HepG2 (cell line): ENCODE measurements around the gene SEC14L1. TPM values are rescaled to one million over a fixed set of nuclear protein-coding genes. Genes with fewer than 3 reads are reported as not detected.

ENCODE experiments used
- ATF2 ChIP-seq: sonication (generic); formaldehyde crosslinking; IDR thresholded peaks from 2 replicates; pipeline ENCODE4 v1.4.0; 2020; ENCODE audit warnings: missing genetic modification reagents
- ATF6 ChIP-seq: sonication (generic); formaldehyde crosslinking; conservative IDR thresholded peaks from 2 replicates; pipeline ENCODE4 v1.4.0; 2020; ENCODE audit warnings: missing genetic modification reagents
- BRCA1 ChIP-seq: sonication (generic); formaldehyde crosslinking; IDR thresholded peaks from 2 replicates; pipeline ENCODE4 v1.4.0; 2020; ENCODE audit warnings: missing genetic modification reagents
- DRAP1 ChIP-seq: IDR thresholded peaks from 2 replicates; pipeline ENCODE4 v1.6.1; 2016; ENCODE audit warnings: missing genetic modification reagents, missing compliant biosample characterization
- FOXA1 ChIP-seq, 2 experiments: fragments of 450-650 bp in 1 of 2; sonication (generic) in 1 of 2; formaldehyde crosslinking in 1 of 2; IDR thresholded peaks; 2 replicates each; pipeline versions ENCODE4 v1.4.0 to v1.6.1; 2016 to 2020; ENCODE audit warnings: missing genetic modification reagents in 1 of 2
- KDM5B ChIP-seq: sonication (generic); formaldehyde crosslinking; IDR thresholded peaks from 2 replicates; pipeline ENCODE4 v1.4.0; 2020; ENCODE audit warnings: missing genetic modification reagents, mild to moderate bottlenecking, borderline replicate concordance
- KDM6A ChIP-seq: IDR thresholded peaks from 2 replicates; pipeline ENCODE4 v1.6.1; 2016; ENCODE audit warnings: low read depth
- KLF11 ChIP-seq: IDR thresholded peaks from 2 replicates; pipeline ENCODE4 v1.6.1; 2016; ENCODE audit warnings: missing compliant biosample characterization
- PATZ1 ChIP-seq: sonication (generic); formaldehyde crosslinking; IDR thresholded peaks from 2 replicates; pipeline ENCODE4 v1.4.0; 2020; ENCODE audit warnings: missing genetic modification reagents
- PCBP1 ChIP-seq: fragments of 200-400 bp; formaldehyde crosslinking; IDR thresholded peaks from 2 replicates; pipeline ENCODE4 v1.6.1; 2017; ENCODE audit warnings: mild to moderate bottlenecking, low read depth, low read length, borderline replicate concordance
- PHF5A ChIP-seq: IDR thresholded peaks from one replicate; pipeline ENCODE4 v1.6.1; 2018; ENCODE audit warnings: low read depth, missing genetic modification reagents; ENCODE audit not compliant: unreplicated experiment
- POGZ ChIP-seq: sonication (generic); formaldehyde crosslinking; IDR thresholded peaks from 2 replicates; pipeline ENCODE4 v1.4.0; 2020; ENCODE audit warnings: mild to moderate bottlenecking, missing genetic modification reagents
- ZHX2 ChIP-seq, 2 experiments: sonication (generic) in 1 of 2; formaldehyde crosslinking in 1 of 2; IDR thresholded peaks; 2 replicates each; pipeline versions ENCODE4 v1.6.1 to v1.9.0; 2014 to 2022; ENCODE audit warnings: antibody characterized with exemption in 1 of 2, borderline replicate concordance in 1 of 2, inconsistent platforms in 1 of 2, low read depth in 1 of 2, missing genetic modification reagents in 1 of 2
- ZNF136 ChIP-seq: sonication (generic); formaldehyde crosslinking; IDR thresholded peaks from 2 replicates; pipeline ENCODE4 v1.8.1; 2022; ENCODE audit warnings: low read depth, mild to moderate bottlenecking, moderate library complexity, missing genetic modification reagents
- ZNF414 ChIP-seq: sonication (generic); formaldehyde crosslinking; IDR thresholded peaks from 2 replicates; pipeline ENCODE4 v1.5.0; 2020; ENCODE audit warnings: missing genetic modification reagents
- polyA plus RNA-seq, 8 experiments: library from polyadenylated mRNA; depleted of rRNA in 3 of 8; stranded (reverse) in 7 of 8; unstranded in 1 of 8; fragments of >200 nt; fragmentation: Illumina TruSeq in 4 of 8; extraction: Trizol in 4 of 8; gene quantifications; 2 replicates each; pipeline versions ENCODE4 v1.2.1 to v1.2.3, GENCODE V29; 2011 to 2016; ENCODE audit warnings: low read depth in 4 of 8, missing spikeins in 1 of 8, mixed read lengths in 1 of 8; ENCODE audit not compliant: insufficient read depth in 1 of 8
- total RNA-seq, 5 experiments: library from RNA; depleted of rRNA; stranded (reverse); fragments of >200 nt; fragmentation: Illumina TruSeq; extraction: Trizol; gene quantifications; 2 replicates each; pipeline ENCODE4 v1.2.3, GENCODE V29; 2016; ENCODE audit warnings: low read depth in 1 of 5

SEC14L1 gene
- total and polyA plus RNA-seq, 2 of the 13 experiments (the other 11 are each of a cell fraction or from before 2014, with no cell fraction given): 26.3 to 43.9 TPM

- 0 out of 2 replicates have a peak, but pooled peaks have one; percentile 57 for TF ChIP-seq KLF11 (CRISPR knock-in tag)
- no peak for TF ChIP-seq PCBP1
- no peak for TF ChIP-seq FOXA1 (IDR thresholded peaks at IDR 0.05)
- TF ChIP-seq FOXA1 (CRISPR knock-in tag; IDR thresholded peaks at IDR 0.05): no peak
- no peak for TF ChIP-seq BRCA1 (CRISPR knock-in tag)
- no peak for TF ChIP-seq KDM5B (CRISPR knock-in tag)
- no peak; the same call in 1 of the 2 replicates for TF ChIP-seq DRAP1 (CRISPR knock-in tag)
- no peak for TF ChIP-seq ATF6 (CRISPR knock-in tag)
- TF ChIP-seq ZNF136: no peak
- no peak for TF ChIP-seq PHF5A (CRISPR knock-in tag)
- no peak; the same call in 1 of the 2 replicates for TF ChIP-seq PATZ1 (CRISPR knock-in tag)
- TF ChIP-seq ATF2 (CRISPR knock-in tag): peak; percentile 57; the same call in 1 of the 2 replicates
- TF ChIP-seq ZHX2 (IDR thresholded peaks at IDR 0.05; ENCODE audit: low read depth): no peak
- no peak for TF ChIP-seq ZHX2 (CRISPR knock-in tag; IDR thresholded peaks at IDR 0.05; ENCODE audit: borderline replicate concordance)
- TF ChIP-seq ZNF414 (CRISPR knock-in tag): no peak
- TF ChIP-seq POGZ (CRISPR knock-in tag): peak; percentile 20; the same call in 1 of the 2 replicates
- TF ChIP-seq KDM6A (CRISPR knock-in tag): no peak
These were observed 67.5 kb downstream of the SEC14L1 start (continued) for GRCh38 chr17:77208217-77208808.
